ENCODE results near the gene RGS3.

The RGS3 gene

GRCh38 chr9:113618836-113619490, 155.4 kb downstream of the RGS3 start:
- DNase-seq (ENCODE audit: low read depth, low spot score) = no peak

- DNase-seq (ENCODE audit: low read depth, low spot score) = no peak
Observed at GRCh38 chr9:113619491-113620376, 156.2 kb downstream of the RGS3 start.

- DNase-seq (ENCODE audit: low read depth, low spot score) = no peak
Observed at GRCh38 chr9:113620377-113621161, 157.0 kb downstream of the RGS3 start.

GRCh38 chr9:113621309-113621791, 157.8 kb downstream of the RGS3 start:
- DNase-seq (ENCODE audit: low read depth, low spot score) = no peak

- no peak for DNase-seq (ENCODE audit: low read depth, low spot score)
Observed at GRCh38 chr9:113621980-113622379, 158.5 kb downstream of the RGS3 start.

- DNase-seq (ENCODE audit: low read depth, low spot score) = no peak
Observed at GRCh38 chr9:113622600-113623400, 159.3 kb downstream of the RGS3 start.

- DNase-seq (ENCODE audit: low read depth, low spot score) = no peak
Observed at GRCh38 chr9:113623851-113624485, 160.4 kb downstream of the RGS3 start.

- no peak for DNase-seq (ENCODE audit: low read depth, low spot score)
Observed at GRCh38 chr9:113624721-113625120, 161.2 kb downstream of the RGS3 start.

GRCh38 chr9:113625486-113625885, 162.0 kb downstream of the RGS3 start:
- DNase-seq (ENCODE audit: low read depth, low spot score) = no peak

- no peak for DNase-seq (ENCODE audit: low read depth, low spot score)
Observed at GRCh38 chr9:113626735-113627495, 163.4 kb downstream of the RGS3 start.

- DNase-seq (ENCODE audit: low read depth, low spot score) = no peak
Observed at GRCh38 chr9:113628621-113629020, 165.1 kb downstream of the RGS3 start.

GRCh38 chr9:113630386-113631136, 167.0 kb downstream of the RGS3 start:
- no peak for DNase-seq (ENCODE audit: low read depth, low spot score)

- no peak for DNase-seq (ENCODE audit: low read depth, low spot score)
Observed at GRCh38 chr9:113631137-113631765, 167.7 kb downstream of the RGS3 start.

- DNase-seq (ENCODE audit: low read depth, low spot score) = no peak
Observed at GRCh38 chr9:113631871-113632665, 168.5 kb downstream of the RGS3 start.

- no peak for DNase-seq (ENCODE audit: low read depth, low spot score)
Observed at GRCh38 chr9:113632776-113633590, 169.5 kb downstream of the RGS3 start.

- DNase-seq (ENCODE audit: low read depth, low spot score) = no peak
Observed at GRCh38 chr9:113633782-113634595, 170.5 kb downstream of the RGS3 start.

Data from activated naive CD8-positive, alpha-beta T cell treated with anti-CD3 and anti-CD28 coated beads, Interleukin-2, amount 50 U/mL, for 16 hours (primary cell).